LNCaP clone FGC (cell line): ENCODE data around the gene HLA-G.

Experiments
- DNase-seq: peaks from one replicate; pipeline ENCODE4 v3.0.0-alpha.2; 2011; ENCODE audit warnings: low read depth
- H3K4me3 ChIP-seq: 2 replicates; pipeline ENCODE4 v1.5.1; 2011; ENCODE audit warnings: mild to moderate bottlenecking, low read depth, low read length, control low read depth
- TF ChIP-seq, protein P1 (sequence below): IDR thresholded peaks from 2 replicates; pipeline ENCODE4 v1.5.1; 2012; ENCODE audit warnings: mild to moderate bottlenecking; ENCODE audit not compliant: control insufficient read depth, insufficient read depth; ENCODE audit errors: extremely low read depth

Gene HLA-G

DNA sequence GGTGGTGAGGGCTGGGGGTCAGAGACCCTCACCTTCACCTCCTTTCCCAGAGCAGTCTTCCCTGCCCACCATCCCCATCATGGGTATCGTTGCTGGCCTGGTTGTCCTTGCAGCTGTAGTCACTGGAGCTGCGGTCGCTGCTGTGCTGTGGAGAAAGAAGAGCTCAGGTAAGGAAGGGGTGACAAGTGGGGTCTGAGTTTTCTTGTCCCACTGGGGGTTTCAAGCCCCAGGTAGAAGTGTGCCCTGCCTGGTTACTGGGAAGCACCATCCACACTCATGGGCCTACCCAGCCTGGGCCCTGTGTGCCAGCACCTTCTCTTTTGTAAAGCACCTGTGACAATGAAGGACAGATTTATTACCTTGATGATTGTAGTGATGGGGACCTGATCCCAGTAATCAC, 2.1 kb downstream of the HLA-G start:
- TF ChIP-seq, protein P1, sequence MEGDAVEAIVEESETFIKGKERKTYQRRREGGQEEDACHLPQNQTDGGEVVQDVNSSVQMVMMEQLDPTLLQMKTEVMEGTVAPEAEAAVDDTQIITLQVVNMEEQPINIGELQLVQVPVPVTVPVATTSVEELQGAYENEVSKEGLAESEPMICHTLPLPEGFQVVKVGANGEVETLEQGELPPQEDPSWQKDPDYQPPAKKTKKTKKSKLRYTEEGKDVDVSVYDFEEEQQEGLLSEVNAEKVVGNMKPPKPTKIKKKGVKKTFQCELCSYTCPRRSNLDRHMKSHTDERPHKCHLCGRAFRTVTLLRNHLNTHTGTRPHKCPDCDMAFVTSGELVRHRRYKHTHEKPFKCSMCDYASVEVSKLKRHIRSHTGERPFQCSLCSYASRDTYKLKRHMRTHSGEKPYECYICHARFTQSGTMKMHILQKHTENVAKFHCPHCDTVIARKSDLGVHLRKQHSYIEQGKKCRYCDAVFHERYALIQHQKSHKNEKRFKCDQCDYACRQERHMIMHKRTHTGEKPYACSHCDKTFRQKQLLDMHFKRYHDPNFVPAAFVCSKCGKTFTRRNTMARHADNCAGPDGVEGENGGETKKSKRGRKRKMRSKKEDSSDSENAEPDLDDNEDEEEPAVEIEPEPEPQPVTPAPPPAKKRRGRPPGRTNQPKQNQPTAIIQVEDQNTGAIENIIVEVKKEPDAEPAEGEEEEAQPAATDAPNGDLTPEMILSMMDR: no peak
- H3K4me3 ChIP-seq: no peak overlapping the region
- no peak for DNase-seq

DNA sequence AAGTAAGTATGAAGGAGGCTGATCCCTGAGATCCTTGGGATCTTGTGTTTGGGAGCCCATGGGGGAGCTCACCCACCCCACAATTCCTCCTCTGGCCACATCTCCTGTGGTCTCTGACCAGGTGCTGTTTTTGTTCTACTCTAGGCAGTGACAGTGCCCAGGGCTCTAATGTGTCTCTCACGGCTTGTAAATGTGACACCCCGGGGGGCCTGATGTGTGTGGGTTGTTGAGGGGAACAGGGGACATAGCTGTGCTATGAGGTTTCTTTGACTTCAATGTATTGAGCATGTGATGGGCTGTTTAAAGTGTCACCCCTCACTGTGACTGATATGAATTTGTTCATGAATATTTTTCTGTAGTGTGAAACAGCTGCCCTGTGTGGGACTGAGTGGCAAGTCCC, 2.8 kb downstream of the HLA-G start:
- no peak for DNase-seq
- TF ChIP-seq, protein P1: no peak
- H3K4me3 ChIP-seq: no peak overlapping the region

DNA sequence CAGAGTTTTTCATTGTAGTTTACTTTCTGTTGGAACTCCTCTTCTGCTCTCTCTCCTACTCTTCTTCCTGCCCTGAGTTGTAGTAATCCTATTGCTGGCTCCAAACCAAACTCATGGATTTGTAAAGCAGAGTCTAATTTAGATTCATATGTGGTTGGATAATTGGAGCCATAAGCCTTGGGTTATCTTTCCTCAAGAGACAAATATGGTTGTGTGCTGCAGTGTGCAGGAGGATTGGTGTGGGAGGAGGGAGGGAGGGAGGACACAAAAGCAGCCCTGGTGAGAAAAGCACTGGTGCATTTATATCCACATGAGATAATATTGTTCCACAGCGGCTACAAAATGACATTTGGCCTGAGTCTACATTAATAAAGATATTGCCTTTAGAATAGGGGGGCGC, 4.2 kb downstream of the HLA-G start:
- TF ChIP-seq, protein P1: no peak
- no peak for DNase-seq
- H3K4me3 ChIP-seq: no peak overlapping the region

DNA sequence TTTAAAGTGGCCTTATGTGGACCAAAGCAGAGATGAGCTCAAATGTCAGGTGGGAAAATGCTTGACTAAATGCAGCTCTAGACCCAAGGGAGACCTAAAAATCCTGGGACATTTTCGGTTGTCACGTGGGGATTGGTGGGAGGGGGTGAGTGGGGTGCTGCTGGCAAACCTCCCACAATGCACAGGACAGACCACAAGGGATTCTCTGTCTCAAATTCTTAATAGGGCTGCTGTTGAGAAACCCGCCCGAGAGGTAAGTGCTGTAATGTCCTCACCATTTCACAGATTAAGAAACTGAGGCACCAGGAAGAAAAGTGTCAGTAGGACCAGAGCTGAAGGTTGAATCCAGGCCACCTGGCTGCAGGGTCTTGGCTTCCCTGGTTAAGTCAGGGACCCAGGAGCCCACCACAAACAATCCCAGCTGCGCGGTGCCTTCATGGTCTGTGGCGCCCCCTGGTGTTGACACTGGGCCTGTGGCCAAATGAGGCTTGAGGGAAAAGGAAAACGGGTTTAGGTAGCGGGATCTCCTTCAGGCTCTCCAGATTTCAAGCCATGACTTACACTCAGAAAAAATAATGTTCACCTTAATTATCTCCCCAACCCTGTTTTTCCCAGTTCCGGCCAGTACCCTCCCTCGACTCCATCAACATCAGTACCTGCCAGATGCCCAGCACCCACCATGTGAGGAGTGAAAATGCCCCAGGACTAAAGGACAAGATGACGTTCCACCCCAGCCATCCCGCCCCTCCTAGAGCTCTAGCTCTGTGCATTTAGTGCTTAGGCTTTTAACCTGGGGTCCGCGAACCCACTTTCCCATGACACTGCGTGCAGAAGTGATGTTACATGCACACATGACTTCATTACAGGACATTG, 7.2 kb downstream of the HLA-G start:
- no peak overlapping the region for H3K4me3 ChIP-seq
- DNase-seq: no peak
- TF ChIP-seq, protein P1: peak; percentile 69

DNA sequence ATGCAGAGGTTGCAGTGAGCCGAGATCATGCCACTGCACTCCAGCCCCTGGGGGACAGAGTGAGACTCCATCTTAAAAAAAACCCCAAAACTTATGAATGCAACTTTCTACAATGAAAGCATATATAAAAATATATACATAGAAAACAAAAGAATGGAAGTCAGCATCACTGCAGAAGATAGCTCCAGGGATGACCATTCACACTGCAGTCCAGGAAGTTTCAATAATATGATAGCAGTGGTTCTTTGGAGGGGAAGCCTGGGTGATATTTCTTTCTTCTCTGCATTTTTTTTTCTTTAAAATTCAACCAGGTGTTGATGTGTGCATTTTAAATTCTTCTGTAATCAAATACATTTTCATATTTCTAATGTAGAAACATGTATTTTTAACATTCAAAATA, 12.3 kb downstream of the HLA-G start:
- no peak for DNase-seq
- no peak overlapping the region for H3K4me3 ChIP-seq
- TF ChIP-seq, protein P1: no peak

DNA sequence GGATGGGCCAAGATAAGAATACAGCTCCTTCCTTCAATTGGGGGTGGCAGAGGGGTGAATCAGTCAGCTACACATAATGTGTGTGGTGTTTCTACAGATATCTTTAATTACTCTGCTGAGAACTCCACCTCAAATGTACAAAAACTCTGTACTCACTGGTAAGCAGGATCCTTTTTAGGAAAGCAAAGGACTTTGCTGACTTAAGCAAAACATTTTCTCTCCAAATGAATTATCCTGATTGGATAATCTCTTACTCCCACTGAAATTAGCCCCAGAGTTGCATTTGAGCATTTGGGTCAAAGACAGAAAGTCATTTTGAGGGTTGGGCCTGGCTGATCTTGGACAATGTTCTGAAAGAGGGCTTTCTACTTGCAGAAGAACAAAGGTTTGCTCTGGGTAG, 13.4 kb downstream of the HLA-G start:
- H3K4me3 ChIP-seq: no peak overlapping the region
- DNase-seq: no peak
- TF ChIP-seq, protein P1: no peak
